Middle frontal gyrus (tissue), 1 donor: Measurements from ENCODE around the gene WDR64.

ENCODE experiments used
- DNase-seq: peaks from one replicate; pipeline ENCODE4 v3.0.0-alpha.2; 2015; ENCODE audit warnings: low spot score; ENCODE audit errors: extremely low spot score

Gene WDR64

GRCh38 chr1:241652012-241652411 lies at the start of gene WDR64:
WDR64 (plus strand) TSS chr1:241652281; CDS start chr1:241652485, 204 bp downstream.
- DNase-seq = no peak

DNA sequence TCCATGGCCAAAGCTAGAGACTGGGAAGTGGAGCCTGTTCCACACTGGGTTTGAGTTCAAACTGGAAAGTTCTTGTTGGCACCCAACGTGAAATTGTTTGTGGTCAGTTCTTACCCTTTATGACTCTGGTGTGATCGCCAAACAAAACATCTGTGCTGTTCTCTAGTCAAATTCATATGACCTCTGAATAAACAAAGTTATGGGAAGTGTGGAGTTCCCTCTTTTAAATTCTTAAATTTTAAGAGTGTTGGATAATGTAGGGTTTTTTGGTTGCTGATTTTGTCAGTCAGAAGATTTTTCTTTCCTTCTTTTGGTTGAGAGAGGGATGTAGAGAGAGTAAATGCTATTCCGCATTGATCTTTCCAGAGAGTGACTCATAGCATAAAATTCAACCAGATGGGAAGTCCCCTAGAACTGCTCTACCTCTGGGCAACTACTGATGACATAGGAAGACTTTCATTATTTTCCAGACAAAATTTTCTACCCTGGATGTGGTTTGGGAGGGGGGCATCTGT lies 48.3 kb upstream of the WDR64 start:
- no peak for DNase-seq

DNA sequence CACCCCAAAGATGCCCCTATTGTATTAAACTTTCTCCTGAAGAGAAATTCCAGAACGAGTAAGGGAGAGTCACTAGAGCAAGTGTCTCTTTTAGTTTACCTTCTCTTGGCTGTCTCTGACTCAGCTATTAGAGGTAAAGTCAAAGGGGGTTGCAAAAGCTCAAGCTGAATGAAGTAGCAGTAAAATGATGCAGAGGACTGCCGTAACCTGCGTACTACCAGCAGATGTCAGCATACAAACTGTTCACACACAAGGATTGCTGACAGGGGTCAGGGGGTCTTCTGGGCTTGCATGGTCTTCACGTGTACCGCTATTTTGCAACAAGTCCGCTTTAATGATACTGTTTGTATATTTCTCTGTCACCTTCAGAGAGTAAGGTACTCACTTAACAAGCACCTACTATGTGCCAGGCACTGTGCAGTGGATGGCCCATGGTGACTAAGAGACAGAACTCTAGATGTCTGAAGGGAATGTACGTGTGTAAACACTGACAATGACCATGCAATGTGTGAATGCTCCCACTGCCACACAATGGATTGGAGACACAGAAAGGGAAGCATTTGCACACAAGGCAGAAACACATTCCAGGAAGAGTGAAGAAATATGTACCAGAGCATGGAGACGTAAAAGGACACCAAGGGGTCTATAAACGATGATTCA lies 46.8 kb upstream of the WDR64 start:
- no peak for DNase-seq

DNA sequence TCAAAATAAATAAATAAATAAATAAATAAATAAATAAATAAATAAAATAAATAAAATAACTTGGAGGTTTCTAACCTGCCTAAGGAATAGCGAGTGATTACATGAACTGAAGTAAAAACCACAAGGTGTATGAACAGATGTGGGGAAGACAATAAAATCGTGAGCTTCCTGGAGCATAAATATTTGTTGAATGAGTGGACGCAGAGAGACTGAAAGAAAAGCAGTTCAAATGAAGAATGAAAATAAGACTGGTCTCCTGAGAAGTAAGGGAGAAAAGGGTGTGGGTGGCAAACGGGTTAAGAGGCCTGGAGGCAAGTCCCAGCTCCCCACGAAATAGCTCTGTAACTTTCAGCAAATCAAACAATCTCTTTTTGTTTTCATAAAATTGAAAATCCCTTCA lies 45.5 kb upstream of the WDR64 start:
- no peak for DNase-seq

DNA sequence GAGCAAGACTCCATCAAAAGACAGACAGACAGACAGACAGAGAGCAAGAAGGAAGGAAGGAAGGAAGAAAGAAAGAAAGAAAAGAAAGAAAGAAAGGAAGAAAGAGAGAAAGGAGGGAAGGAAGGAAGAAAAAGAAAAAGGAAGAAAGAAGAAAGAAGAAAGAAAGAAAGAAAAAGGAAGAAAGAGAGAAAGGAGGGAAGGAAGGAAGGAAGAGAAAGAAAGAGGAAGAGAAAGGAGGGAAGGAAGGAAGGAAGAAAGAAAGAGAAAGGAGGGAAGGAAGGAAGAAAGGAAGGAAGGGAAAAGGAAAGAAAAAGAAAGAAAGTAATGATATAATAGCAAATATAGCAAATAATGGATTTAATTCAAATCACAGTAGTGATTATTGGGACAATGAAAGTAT lies 44.6 kb upstream of the WDR64 start:
- no peak for DNase-seq

DNA sequence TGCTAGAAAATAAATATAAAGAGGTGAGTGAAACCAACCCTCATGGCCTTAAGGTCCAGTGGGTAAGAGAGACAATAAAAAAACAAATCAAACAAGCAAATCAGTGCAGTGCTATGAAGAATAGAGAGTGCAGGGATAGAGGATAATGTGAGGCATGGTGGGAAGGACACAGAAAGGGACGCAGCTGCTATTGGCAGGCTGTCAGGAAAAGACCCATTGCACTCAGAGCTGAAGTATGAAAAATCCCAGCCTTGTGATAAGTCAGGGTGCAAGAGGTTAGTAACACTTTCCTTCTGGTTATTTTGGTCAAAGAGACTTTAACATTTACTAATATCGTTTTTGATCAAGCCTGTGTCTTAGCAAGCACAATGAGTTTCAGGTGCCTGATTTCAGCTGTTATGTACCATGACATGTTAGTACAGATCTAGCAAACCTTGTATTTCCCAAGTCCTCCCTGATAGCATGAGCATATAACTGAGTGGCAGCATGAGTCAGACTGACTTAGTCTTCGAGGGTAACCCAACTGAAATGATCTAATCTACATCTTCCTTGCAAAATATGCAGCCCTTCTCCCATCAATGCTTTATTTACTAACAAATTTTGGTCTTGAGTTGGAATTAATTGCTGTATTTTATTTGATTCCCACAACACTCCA lies 43.6 kb upstream of the WDR64 start:
- no peak for DNase-seq

DNA sequence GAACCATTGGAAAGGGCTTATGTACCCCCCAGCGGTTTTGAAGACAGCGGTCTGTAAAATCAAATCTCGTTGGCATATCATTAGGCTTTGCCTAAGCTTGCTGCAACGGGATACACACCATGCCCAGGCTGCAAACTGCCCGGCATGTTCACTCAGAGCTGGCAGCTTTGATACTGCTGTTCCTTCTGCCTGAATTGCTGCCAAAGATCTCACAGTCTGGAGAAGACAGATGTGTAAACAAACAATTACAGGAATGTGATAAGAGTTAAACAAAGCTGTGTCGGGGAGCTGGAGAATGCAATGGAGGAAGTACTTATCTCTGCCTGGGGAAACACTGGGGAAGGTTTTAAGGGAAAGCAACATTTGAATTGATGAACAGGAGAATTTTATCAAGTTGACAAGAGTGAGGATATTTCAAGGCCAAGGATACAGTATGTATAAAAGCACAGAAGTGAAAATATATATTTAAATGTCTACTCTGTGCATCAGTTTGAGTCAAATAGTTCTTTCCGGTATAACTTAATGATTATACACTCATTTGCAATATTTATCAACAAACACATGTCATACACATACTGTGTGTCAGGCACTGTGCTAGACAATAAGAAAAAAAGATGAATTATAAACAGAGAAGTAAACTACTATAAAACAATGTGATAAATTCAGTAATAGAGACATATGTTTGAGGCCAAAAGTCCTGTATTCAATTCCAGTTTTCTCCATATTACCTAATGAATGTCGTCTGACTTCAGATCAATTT lies 41.8 kb upstream of the WDR64 start:
- DNase-seq = no peak

DNA sequence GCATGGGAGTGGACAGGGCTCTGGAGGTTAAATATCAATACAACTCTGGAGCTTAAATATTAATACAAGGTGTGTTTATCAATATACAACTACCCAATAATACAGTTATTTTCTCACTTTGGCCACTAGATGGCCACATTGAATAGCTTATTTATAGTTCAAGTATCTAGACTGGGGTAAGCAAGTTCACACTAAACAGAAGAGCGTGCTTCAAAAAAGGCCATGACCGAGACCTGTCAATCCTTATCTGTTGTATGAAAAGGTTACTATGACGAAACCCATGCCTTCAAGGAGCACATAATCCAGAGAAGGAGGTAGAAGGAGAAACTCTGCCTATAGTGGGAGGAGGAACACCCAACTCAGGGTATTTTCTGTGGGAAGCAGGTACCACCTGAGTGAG lies 41.0 kb upstream of the WDR64 start:
- DNase-seq = peak; percentile 69

GRCh38 chr1:241611736-241612135 lies 40.3 kb upstream of the WDR64 start:
- DNase-seq = no peak

GRCh38 chr1:241612533-241613477 lies 39.3 kb upstream of the WDR64 start:
- no peak for DNase-seq

DNA sequence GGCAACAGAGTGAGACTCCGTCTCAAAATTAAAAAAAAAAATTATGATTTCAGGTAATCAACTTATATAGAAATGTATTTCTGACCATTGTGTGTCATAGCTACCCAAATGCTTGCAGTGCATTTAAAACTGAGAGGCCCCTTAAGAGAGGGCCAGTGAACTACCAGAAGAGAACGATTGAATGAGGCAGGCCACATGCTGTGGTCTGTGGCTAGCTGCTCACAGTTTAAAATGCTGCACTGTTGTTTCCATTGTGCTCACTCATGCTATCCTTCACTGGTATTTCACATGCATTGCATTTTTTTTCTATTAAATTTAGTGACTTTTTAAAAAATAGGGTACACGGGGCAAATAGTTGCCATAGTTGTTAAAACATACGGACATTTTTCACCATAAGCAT lies 37.9 kb upstream of the WDR64 start:
- no peak for DNase-seq

GRCh38 chr1:241614572-241614971 lies 37.5 kb upstream of the WDR64 start:
- no peak for DNase-seq

DNA sequence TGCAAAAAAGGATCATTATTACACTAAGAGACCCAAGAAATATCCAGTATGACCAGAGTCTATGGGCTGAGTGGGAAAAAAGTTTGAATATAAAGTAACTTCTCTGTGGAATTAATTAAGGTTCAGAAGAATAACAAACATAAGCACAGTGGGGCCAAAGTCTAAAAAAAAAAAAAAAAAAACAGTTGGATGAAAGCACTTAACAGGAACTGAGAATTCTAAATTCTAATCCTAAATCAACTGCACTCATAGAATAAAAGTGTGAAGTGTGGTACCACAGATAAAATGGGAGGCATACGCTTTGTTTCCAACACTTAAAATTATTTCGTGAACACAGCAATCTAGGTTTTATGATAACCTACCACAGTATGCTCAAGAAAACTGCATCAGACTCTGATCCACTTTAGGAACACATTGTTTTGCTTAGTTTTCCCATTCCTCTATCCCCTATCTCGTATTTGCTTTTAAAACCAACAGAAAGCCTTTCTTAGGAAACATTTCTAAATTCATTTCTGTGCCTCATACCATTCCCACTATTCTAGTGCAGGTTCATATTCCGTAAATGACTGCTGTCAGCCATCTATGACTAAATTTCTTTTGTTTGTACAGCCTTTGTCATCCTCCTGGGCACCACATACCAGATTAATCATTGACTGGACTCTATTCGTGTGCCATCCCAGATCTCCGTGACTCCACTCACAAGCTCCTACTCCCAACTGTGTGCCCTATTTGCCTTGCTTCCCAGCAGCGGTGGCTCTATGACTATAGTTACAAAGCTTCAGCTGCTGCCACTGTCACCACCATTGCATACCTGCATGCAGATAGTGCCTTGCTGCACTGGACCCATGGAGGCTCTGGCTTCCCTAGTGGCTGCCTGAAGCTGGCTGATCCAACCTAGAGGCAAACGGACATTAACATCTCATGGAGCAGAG lies 36.8 kb upstream of the WDR64 start:
- DNase-seq = no peak

DNA sequence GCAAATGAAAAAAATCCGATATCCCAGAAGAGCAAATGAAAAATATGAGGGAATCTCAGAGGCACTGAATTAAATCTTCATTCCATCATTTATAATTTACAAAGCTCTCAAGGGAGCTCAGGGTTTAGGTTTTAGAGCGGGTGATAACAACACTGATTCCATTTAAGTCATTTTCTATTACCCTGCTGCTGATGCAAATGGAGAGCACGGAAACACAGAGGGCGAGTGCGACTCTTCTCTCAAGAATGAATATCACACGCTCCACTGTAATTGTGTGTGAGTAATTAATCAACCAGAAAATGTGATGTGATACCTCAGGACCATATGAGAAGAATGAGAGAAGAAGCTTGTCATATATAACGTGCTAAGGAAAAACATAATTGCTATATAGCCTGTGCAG lies 34.7 kb upstream of the WDR64 start:
- DNase-seq = no peak

DNA sequence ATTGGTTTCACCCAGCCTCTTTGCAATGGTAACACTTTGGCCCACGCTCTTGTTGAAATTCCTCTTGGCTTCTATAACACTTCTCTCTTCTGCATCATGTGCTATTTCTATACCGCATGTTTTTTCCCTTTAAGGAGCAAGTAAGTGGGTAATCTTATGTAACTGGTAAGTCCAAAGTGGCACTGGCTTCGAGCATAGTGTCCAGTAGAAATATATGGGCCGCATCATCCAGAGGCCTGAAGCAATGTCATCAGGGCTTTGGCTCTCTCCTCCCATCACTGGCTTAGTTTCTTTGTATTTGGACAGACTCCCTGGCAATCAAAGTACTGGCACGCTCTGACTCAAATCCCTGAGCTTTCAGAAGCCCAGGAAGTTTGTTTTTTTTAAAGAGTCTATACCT lies 29.4 kb upstream of the WDR64 start:
- no peak for DNase-seq

DNA sequence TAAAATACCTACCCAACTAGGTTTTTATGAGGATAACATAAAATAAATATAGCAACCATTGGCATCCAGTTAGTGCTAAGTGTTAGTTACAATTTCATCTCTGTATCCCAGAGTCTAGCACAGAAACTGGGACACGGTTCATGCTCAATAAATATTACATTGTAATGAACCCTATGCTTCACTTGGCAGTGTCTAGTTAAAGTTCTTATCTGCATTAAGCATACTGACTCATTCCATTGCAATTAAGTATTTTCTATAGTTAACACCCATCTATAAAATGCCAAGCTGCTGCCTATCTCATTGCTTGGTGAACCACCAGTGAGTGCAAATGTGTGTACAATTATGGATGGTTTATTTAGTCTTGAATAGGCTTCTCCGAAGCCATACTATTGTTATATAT lies 27.1 kb upstream of the WDR64 start:
- DNase-seq = no peak

DNA sequence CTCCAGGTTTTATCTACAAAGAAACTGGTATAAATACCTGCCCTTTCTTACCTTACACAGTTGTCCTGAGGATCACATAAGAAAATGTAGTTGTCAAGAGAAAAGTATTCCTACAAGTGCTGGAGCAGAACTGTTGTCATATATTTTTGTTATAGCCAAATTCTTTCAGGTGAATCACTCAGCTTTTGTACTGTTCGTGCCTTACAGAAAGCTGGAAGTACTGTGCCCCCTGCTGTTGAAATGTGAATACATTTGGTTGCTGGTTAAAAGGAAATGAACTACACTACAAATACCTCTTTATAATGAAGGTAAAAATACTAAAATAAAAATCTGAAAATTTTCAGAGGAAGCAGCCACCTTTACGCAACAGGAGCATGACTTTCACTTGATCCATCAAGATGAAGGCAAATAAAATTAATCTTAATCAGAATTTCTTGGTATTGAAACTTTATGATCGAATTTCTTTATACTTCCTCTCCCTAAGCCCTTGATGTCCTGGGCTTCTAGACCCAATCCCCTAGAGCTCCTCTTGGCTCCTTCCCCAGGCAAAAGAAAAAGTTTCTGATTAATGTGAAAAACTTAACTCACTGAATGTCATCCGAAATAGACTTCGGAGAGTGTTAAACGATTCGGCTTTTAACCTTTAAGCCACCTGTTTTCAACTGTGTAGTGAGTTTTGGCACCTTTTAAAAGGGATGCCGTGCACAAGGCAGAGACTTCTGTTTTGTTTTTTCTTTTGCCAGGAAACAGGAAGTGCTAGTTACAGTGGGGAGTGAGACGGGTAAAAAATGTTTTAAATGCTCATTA lies 24.4 kb upstream of the WDR64 start:
- no peak for DNase-seq

DNA sequence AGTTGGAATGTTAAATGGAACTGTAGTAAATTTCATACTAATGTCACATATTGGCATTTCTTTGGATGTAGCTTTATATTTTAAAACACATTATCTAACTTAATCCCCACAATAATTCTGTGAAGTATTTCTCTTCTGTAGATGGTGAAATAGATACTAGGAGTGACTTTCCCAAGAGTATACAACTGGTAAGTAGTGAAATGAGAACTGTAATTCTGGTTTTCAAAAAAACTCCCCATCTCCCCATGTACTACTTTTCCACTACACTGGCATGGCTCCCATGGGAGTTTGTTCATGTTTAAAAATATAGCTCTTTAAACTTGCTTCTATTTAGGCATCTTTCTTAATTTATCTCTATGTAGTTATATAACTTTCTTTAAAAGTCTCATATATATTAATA lies 22.1 kb upstream of the WDR64 start:
- no peak for DNase-seq

DNA sequence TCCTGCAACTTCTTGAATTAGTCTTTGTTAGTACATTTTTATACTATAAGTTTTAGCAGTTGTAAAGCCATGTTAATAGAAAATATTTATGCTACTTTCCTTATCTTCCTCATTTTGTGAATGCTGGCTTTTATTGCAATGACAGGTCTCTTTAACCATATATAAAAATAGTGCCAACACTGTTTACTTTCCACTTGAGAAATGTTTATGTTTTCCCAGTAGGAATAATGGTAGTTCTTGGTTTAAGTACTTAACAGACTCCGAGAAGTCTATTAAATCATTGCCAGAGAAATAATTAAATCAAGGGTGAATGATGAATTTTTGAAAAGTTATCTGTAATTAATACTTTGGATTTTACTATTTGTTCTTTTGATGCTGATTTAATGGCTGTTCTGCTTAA lies 21.6 kb upstream of the WDR64 start:
- no peak for DNase-seq
